ENCODE data around the gene RYR1. TPM values are rescaled to one million over a fixed set of nuclear protein-coding genes. Genes with fewer than 3 reads are reported as not detected.
"Not testable (repeated sequence)": the region's sequence is repeated elsewhere in the genome, so short reads cannot be mapped to it uniquely, and the experiment has no call there.

Gene RYR1
- total RNA-seq, 2 experiments from 2014 or later: 0.42 to 0.83 TPM

- H3K27ac Mint-ChIP-seq: peak overlapping the region; percentile 13
- H3K36me3 Mint-ChIP-seq (ENCODE audit: low read depth): no peaks in the 10 kb centered on the region
- H3K27me3 Mint-ChIP-seq (ENCODE audit: low read depth): peaks cover 27% of the 10 kb centered on the region
- no peaks in the 10 kb centered on the region for H3K9me3 Mint-ChIP-seq (ENCODE audit: insufficient read depth)
- peaks cover 30% of the 10 kb centered on the region for H3K4me1 Mint-ChIP-seq (ENCODE audit: low read depth)
- peak overlapping the region; percentile 19 for H3K4me3 Mint-ChIP-seq
- DNase-seq (peak; percentile 75), ATAC-seq (peak; percentile 80)
- CTCF ChIA-PET: interaction anchor here (1.1 to 5.1 kb wide), 7 partner anchors 15 to 417 kb away, joined by 3 to 72 read pairs (median 9); partner anchors contain the start of genes EIF3K, FAM98C, MAP4K1 and MRPS12
- POLR2A ChIA-PET: interaction anchor here (0.7 to 1.3 kb wide), 2 partner anchors 117 to 119 kb away, joined by 3 read pairs; no protein-coding TSS in a partner anchor
Measured at GRCh38 chr19:38513762-38514167, 80.3 kb downstream of the RYR1 start.

- H3K36me3 Mint-ChIP-seq (ENCODE audit: low read depth): no peaks in the 10 kb centered on the region
Measured at GRCh38 chr19:38514812-38515633, 81.5 kb downstream of the RYR1 start.

DNA sequence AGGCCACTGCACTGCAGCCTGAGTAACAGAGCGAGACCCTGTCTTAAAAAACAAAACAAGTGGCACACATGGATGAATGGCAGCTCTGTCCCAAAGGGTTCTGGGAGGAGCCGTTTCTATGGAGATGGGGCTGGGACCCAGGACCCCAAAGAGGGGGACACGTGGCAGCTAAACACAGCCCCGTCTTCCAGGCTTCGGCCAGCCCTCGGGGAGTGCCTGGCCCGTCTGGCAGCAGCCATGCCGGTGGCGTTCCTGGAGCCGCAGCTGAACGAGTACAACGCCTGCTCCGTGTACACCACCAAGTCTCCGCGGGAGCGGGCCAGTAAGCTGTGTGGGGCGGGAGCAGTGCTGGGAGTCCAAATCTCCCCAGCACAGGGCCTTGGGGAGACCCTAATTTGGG lies 82.4 kb downstream of the RYR1 start:
- Mint-ChIP-seq H3K36me3 (ENCODE audit: low read depth) (no peaks in the 10 kb centered on the region), H3K4me3 (no peak overlapping the region), H3K4me1 (ENCODE audit: low read depth) (peaks cover 30% of the 10 kb centered on the region), H3K9me3 (ENCODE audit: insufficient read depth) (no peaks in the 10 kb centered on the region), H3K27ac (no peak overlapping the region), H3K27me3 (ENCODE audit: low read depth) (peaks cover 16% of the 10 kb centered on the region)
- ChIA-PET POLR2A (interaction anchor here (0.7 kb wide), 1 partner anchor 119 kb away, joined by 3 read pairs; no protein-coding TSS in a partner anchor), CTCF (interaction anchor here (0.9 to 5.1 kb wide), 19 partner anchors 14 to 415 kb away, joined by 3 to 72 read pairs (median 4); partner anchors contain the start of genes ACTN4, EIF3K, FAM98C and MAP4K1)
- DNase-seq (no peak), ATAC-seq (no peak)

More at GRCh38 chr19:38514812-38515633, 81.5 kb downstream of the RYR1 start:
- Mint-ChIP-seq H3K4me3 (peak overlapping the region; percentile 8), H3K27ac (peak overlapping the region; percentile 49), H3K9me3 (ENCODE audit: insufficient read depth) (no peaks in the 10 kb centered on the region), H3K27me3 (ENCODE audit: low read depth) (peaks cover 22% of the 10 kb centered on the region), H3K4me1 (ENCODE audit: low read depth) (peaks cover 30% of the 10 kb centered on the region)
- ATAC-seq (peak; percentile 81), DNase-seq (peak; percentile 81)
- ChIA-PET POLR2A (interaction anchor here (0.6 to 1.3 kb wide), 3 partner anchors 115 to 1804 kb away, joined by 3 read pairs; no protein-coding TSS in a partner anchor), CTCF (interaction anchor here (0.9 to 5.1 kb wide), 20 partner anchors 15 to 416 kb away, joined by 3 to 72 read pairs (median 4); partner anchors contain the start of genes ACTN4, EIF3K, FAM98C and MAP4K1)

DNA sequence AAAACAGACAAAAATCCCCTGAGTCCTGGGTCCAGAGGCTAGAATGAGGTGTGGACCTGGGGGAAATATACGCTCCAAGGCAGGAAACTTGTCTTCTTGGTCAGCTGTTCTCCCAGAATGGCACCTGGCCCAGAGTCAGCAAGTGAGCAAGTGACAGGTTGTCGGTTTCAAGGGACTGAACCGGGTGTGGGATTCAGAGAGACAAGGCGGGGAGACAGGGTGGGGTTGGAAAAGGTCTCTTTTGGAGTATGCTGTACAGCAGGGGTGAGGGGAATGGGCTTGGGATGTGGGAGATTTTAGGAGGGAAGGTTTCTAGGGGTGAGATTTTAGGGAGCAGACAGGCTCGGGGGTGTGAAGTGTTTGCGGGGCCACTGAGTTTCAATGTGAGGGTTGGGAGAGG lies 83.3 kb downstream of the RYR1 start:
- Mint-ChIP-seq H3K9me3 (ENCODE audit: insufficient read depth) (no peaks in the 10 kb centered on the region), H3K36me3 (ENCODE audit: low read depth) (no peaks in the 10 kb centered on the region), H3K4me3 (no peak overlapping the region), H3K27me3 (ENCODE audit: low read depth) (peaks cover 10% of the 10 kb centered on the region), H3K4me1 (ENCODE audit: low read depth) (peaks cover 30% of the 10 kb centered on the region), H3K27ac (no peak overlapping the region)
- ChIA-PET CTCF (interaction anchor here (1.5 to 5.1 kb wide), 3 partner anchors 28 to 153 kb away, joined by 4 to 72 read pairs (median 22); no protein-coding TSS in a partner anchor), POLR2A (no interaction called here)
- ATAC-seq (no peak), DNase-seq (no peak)

- Mint-ChIP-seq H3K4me1 (ENCODE audit: low read depth) (peaks cover 28% of the 10 kb centered on the region), H3K27ac (no peak overlapping the region), H3K4me3 (no peak overlapping the region), H3K27me3 (ENCODE audit: low read depth) (peaks cover 10% of the 10 kb centered on the region), H3K9me3 (ENCODE audit: insufficient read depth) (no peaks in the 10 kb centered on the region), H3K36me3 (ENCODE audit: low read depth) (no peaks in the 10 kb centered on the region)
- ChIA-PET CTCF (interaction anchor here (5.1 kb wide), 1 partner anchor 118 kb away, joined by 72 read pairs; no protein-coding TSS in a partner anchor), POLR2A (no interaction called here)
- ATAC-seq (no peak), DNase-seq (no peak)
Measured at GRCh38 chr19:38517321-38517720, 83.8 kb downstream of the RYR1 start.

- H3K27me3 Mint-ChIP-seq (ENCODE audit: low read depth); H3K9me3 Mint-ChIP-seq (ENCODE audit: insufficient read depth); H3K4me3 Mint-ChIP-seq; H3K36me3 Mint-ChIP-seq (ENCODE audit: low read depth); POLR2A ChIA-PET; ATAC-seq; DNase-seq; H3K27ac Mint-ChIP-seq: not testable (repeated sequence)
- CTCF ChIA-PET: interaction anchor here (0.7 to 5.1 kb wide), 2 partner anchors 117 to 413 kb away, joined by 3 to 72 read pairs; partner anchors contain the start of gene MRPS12
- H3K4me1 Mint-ChIP-seq (ENCODE audit: low read depth): peaks cover 27% of the 10 kb centered on the region
Measured at GRCh38 chr19:38517980-38518379, 84.5 kb downstream of the RYR1 start.

- no peaks in the 10 kb centered on the region for H3K36me3 Mint-ChIP-seq (ENCODE audit: low read depth)
- DNase-seq (no peak), ATAC-seq (no peak)
- POLR2A ChIA-PET: interaction anchor here (1.4 kb wide), 1 partner anchor 19 kb away, joined by 4 read pairs; no protein-coding TSS in a partner anchor
- peaks cover 10% of the 10 kb centered on the region for H3K27me3 Mint-ChIP-seq (ENCODE audit: low read depth)
- H3K4me3 Mint-ChIP-seq: no peak overlapping the region
- peaks cover 16% of the 10 kb centered on the region for H3K4me1 Mint-ChIP-seq (ENCODE audit: low read depth)
- H3K9me3 Mint-ChIP-seq (ENCODE audit: insufficient read depth): no peaks in the 10 kb centered on the region
- no peak overlapping the region for H3K27ac Mint-ChIP-seq
- CTCF ChIA-PET: no interaction called here
Measured at GRCh38 chr19:38519168-38519567, 85.7 kb downstream of the RYR1 start.

- Mint-ChIP-seq H3K27me3 (ENCODE audit: low read depth) (peaks cover 12% of the 10 kb centered on the region), H3K4me3 (no peak overlapping the region), H3K36me3 (ENCODE audit: low read depth) (no peaks in the 10 kb centered on the region), H3K27ac (no peak overlapping the region), H3K4me1 (ENCODE audit: low read depth) (peaks cover 8% of the 10 kb centered on the region), H3K9me3 (ENCODE audit: insufficient read depth) (no peaks in the 10 kb centered on the region)
- CTCF ChIA-PET: interaction anchor here (1.6 to 2.0 kb wide), 2 partner anchors 109 to 117 kb away, joined by 3 to 6 read pairs; partner anchors contain the start of gene FAM98C
- no peak for ATAC-seq
- POLR2A ChIA-PET: interaction anchor here (1.4 kb wide), 1 partner anchor 19 kb away, joined by 4 read pairs; no protein-coding TSS in a partner anchor
- no peak for DNase-seq
Measured at GRCh38 chr19:38519988-38520387, 86.5 kb downstream of the RYR1 start.

DNA sequence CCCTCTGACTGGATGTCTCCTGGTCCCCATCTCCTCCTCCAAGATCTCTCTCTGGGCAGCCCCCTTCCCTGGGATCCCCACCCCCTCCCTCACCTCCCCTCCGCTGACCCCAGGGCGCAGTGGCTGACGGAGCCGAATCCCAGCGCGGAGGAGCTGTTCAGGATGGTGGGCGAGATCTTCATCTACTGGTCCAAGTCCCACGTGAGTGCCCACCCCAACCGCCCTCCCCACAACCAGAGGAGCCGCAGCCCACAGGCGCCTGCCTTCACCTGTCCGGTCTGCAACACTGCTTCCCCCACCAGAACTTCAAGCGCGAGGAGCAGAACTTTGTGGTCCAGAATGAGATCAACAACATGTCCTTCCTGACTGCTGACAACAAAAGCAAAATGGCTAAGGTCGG lies 89.4 kb downstream of the RYR1 start:
- ChIA-PET CTCF (no interaction called here), POLR2A (no interaction called here)
- ATAC-seq (no peak), DNase-seq (no peak)
- H3K9me3 Mint-ChIP-seq (ENCODE audit: insufficient read depth): no peaks in the 10 kb centered on the region
- no peaks in the 10 kb centered on the region for H3K36me3 Mint-ChIP-seq (ENCODE audit: low read depth)
- peaks cover 3% of the 10 kb centered on the region for H3K27me3 Mint-ChIP-seq (ENCODE audit: low read depth)
- peaks cover 4% of the 10 kb centered on the region for H3K4me1 Mint-ChIP-seq (ENCODE audit: low read depth)
- no peak overlapping the region for H3K4me3 Mint-ChIP-seq
- no peak overlapping the region for H3K27ac Mint-ChIP-seq

- Mint-ChIP-seq H3K27me3 (ENCODE audit: low read depth) (peaks cover 2% of the 10 kb centered on the region), H3K9me3 (ENCODE audit: insufficient read depth) (no peaks in the 10 kb centered on the region), H3K4me1 (ENCODE audit: low read depth) (peaks cover 7% of the 10 kb centered on the region), H3K4me3 (no peak overlapping the region), H3K36me3 (ENCODE audit: low read depth) (no peaks in the 10 kb centered on the region), H3K27ac (peak overlapping the region; percentile 34)
- CTCF ChIA-PET: interaction anchor here (1.1 kb wide), 1 partner anchor 355 kb away, joined by 3 read pairs; the partner anchor contains the start of gene RINL
- DNase-seq: no peak
- POLR2A ChIA-PET: no interaction called here
- ATAC-seq: no peak
Measured at GRCh38 chr19:38523319-38523718, 89.8 kb downstream of the RYR1 start.

- H3K4me1 Mint-ChIP-seq (ENCODE audit: low read depth): peaks cover 8% of the 10 kb centered on the region
- POLR2A ChIA-PET: interaction anchor here (0.6 kb wide), 1 partner anchor 461 kb away, joined by 3 read pairs; no protein-coding TSS in a partner anchor
- no peak for ATAC-seq
Measured at GRCh38 chr19:38524369-38524768, 90.9 kb downstream of the RYR1 start.

More at GRCh38 chr19:38524369-38524768, 90.9 kb downstream of the RYR1 start:
- H3K36me3 Mint-ChIP-seq (ENCODE audit: low read depth): no peaks in the 10 kb centered on the region
- no peak for DNase-seq
- CTCF ChIA-PET: interaction anchor here (1.1 kb wide), 1 partner anchor 354 kb away, joined by 3 read pairs; the partner anchor contains the start of gene RINL
- no peaks in the 10 kb centered on the region for H3K9me3 Mint-ChIP-seq (ENCODE audit: insufficient read depth)
- peaks cover 2% of the 10 kb centered on the region for H3K27me3 Mint-ChIP-seq (ENCODE audit: low read depth)
- no peak overlapping the region for H3K4me3 Mint-ChIP-seq
- H3K27ac Mint-ChIP-seq: no peak overlapping the region
